SK-N-SH treated with all-trans-retinoic acid at 6 μM for 48 hours (cell line): ENCODE data around the gene P2RY1.

Source experiments
- ARNTL ChIP-seq: fragments of 450-650 bp; formaldehyde crosslinking; IDR thresholded peaks from 2 replicates; pipeline ENCODE4 v1.5.0; 2020; ENCODE audit warnings: low read depth, mild to moderate bottlenecking, moderate library complexity, borderline replicate concordance
- BACH2 ChIP-seq: fragments of 250-450 bp; sonication (Bioruptor Pico); IDR thresholded peaks from 2 replicates; pipeline ENCODE4 v1.9.0; 2021; ENCODE audit warnings: mild to moderate bottlenecking, borderline replicate concordance
- ISL1 ChIP-seq: fragments of 250-450 bp; sonication (Bioruptor Pico); IDR thresholded peaks from 2 replicates; pipeline ENCODE4 v2.1.2; 2022; ENCODE audit warnings: mild to moderate bottlenecking, moderate library complexity
- TOX ChIP-seq: fragments of 250-450 bp; sonication (Bioruptor Pico); IDR thresholded peaks from 2 replicates; pipeline ENCODE4 v1.8.0; 2021; ENCODE audit warnings: mild to moderate bottlenecking, moderate library complexity, borderline replicate concordance
- ZC3H10 ChIP-seq: fragments of 250-450 bp; sonication (Bioruptor Pico); IDR thresholded peaks from 2 replicates; pipeline ENCODE4 v1.5.1; 2021; ENCODE audit warnings: mild to moderate bottlenecking, moderate library complexity
- ZNF70 ChIP-seq: fragments of 450-650 bp; formaldehyde crosslinking; IDR thresholded peaks from 2 replicates; pipeline ENCODE4 v1.5.0; 2020; ENCODE audit warnings: mild to moderate bottlenecking, moderate library complexity
- TF ChIP-seq, protein P1 (sequence below): fragments of 250-450 bp; sonication (Bioruptor Pico); IDR thresholded peaks from 2 replicates; pipeline ENCODE4 v1.8.0; 2020; ENCODE audit warnings: mild to moderate bottlenecking, moderate library complexity, borderline replicate concordance
- TF ChIP-seq, protein P2 (sequence below): fragments of 250-450 bp; sonication (Bioruptor Pico); IDR thresholded peaks from 2 replicates; pipeline ENCODE4 v1.8.0; 2021; ENCODE audit warnings: low read depth, mild to moderate bottlenecking, moderate library complexity, borderline replicate concordance
- TF ChIP-seq, protein P3 (sequence below): fragments of 250-450 bp; sonication (Bioruptor Pico); IDR thresholded peaks from 2 replicates; pipeline ENCODE4 v1.5.1; 2021; ENCODE audit warnings: mild to moderate bottlenecking, moderate library complexity

DNA sequence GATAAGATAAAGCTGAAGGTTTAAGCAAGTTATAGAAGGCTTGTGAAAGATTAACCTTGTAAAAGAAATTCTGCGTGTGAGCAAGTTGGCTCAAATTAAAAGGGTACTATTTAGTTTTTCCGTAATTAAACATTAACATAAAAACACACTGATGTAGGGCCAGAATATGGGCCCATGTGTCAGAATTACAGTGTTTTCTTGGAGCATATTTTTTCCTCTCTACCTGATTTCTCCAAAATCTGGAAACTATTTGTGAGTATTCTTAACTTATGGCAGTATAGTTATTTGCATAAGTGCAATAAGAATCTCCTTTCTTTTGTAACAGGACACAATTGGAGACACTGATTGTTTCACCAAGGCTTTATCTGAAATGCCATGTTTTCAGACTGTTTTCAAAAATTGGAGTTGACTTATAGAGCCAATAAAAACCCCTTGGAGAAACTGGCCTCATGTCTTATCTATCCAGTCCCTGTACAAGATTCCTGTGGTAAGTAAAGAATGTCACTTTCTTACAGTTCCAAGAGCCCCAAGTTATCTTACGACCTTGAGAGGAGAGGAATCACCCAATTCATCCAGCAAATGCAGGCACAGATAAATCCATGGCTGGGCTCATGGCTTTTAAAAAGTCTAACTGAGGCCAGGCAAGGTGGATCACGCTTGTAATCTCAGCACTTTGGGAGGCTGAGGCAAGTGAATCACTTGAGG lies 47.8 kb upstream of the P2RY1 start:
- TF ChIP-seq ISL1 (no peak), ZC3H10 (CRISPR knock-in tag) (no peak), TOX (CRISPR knock-in tag) (no peak), ARNTL (CRISPR knock-in tag) (no peak), ZNF70 (CRISPR knock-in tag) (no peak), BACH2 (no peak)
- TF ChIP-seq, protein P1, sequence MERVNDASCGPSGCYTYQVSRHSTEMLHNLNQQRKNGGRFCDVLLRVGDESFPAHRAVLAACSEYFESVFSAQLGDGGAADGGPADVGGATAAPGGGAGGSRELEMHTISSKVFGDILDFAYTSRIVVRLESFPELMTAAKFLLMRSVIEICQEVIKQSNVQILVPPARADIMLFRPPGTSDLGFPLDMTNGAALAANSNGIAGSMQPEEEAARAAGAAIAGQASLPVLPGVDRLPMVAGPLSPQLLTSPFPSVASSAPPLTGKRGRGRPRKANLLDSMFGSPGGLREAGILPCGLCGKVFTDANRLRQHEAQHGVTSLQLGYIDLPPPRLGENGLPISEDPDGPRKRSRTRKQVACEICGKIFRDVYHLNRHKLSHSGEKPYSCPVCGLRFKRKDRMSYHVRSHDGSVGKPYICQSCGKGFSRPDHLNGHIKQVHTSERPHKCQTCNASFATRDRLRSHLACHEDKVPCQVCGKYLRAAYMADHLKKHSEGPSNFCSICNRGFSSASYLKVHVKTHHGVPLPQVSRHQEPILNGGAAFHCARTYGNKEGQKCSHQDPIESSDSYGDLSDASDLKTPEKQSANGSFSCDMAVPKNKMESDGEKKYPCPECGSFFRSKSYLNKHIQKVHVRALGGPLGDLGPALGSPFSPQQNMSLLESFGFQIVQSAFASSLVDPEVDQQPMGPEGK (CRISPR knock-in tag), result no peak
- TF ChIP-seq, protein P2, sequence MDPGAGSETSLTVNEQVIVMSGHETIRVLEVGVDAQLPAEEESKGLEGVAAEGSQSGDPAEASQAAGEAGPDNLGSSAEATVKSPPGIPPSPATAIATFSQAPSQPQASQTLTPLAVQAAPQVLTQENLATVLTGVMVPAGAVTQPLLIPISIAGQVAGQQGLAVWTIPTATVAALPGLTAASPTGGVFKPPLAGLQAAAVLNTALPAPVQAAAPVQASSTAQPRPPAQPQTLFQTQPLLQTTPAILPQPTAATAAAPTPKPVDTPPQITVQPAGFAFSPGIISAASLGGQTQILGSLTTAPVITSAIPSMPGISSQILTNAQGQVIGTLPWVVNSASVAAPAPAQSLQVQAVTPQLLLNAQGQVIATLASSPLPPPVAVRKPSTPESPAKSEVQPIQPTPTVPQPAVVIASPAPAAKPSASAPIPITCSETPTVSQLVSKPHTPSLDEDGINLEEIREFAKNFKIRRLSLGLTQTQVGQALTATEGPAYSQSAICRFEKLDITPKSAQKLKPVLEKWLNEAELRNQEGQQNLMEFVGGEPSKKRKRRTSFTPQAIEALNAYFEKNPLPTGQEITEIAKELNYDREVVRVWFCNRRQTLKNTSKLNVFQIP, result no peak
- TF ChIP-seq, protein P3, sequence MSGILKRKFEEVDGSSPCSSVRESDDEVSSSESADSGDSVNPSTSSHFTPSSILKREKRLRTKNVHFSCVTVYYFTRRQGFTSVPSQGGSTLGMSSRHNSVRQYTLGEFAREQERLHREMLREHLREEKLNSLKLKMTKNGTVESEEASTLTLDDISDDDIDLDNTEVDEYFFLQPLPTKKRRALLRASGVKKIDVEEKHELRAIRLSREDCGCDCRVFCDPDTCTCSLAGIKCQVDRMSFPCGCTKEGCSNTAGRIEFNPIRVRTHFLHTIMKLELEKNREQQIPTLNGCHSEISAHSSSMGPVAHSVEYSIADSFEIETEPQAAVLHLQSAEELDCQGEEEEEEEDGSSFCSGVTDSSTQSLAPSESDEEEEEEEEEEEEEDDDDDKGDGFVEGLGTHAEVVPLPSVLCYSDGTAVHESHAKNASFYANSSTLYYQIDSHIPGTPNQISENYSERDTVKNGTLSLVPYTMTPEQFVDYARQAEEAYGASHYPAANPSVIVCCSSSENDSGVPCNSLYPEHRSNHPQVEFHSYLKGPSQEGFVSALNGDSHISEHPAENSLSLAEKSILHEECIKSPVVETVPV (CRISPR knock-in tag), result no peak
